Bronchial epithelial cell (primary cell): ENCODE results near the gene MYLK2. TPM values are rescaled to one million over a fixed set of nuclear protein-coding genes. Genes with fewer than 3 reads are reported as not detected.
"Not testable (repeated sequence)": the region's sequence is repeated elsewhere in the genome, so short reads cannot be mapped to it uniquely, and the experiment has no call there.

Source experiments
- DNase-seq: peaks from one replicate; pipeline ENCODE4 v3.0.0-alpha.2; 2010; ENCODE audit warnings: low read depth
- FAIRE-seq: peaks from 2 replicates; lab custom pipeline; 2011; peaks lifted over from hg19 to GRCh38; lab: Jason Lieb, UNC
- H3K27me3 ChIP-seq: 2 replicates; pipeline ENCODE4 v1.5.1; 2011; ENCODE audit warnings: low read length; ENCODE audit not compliant: control insufficient read depth, insufficient read depth
- H3K36me3 ChIP-seq: 2 replicates; pipeline ENCODE4 v1.5.1; 2011; ENCODE audit warnings: low read length; ENCODE audit not compliant: control insufficient read depth, insufficient read depth
- H3K4me3 ChIP-seq: 2 replicates; pipeline ENCODE4 v1.5.1; 2011; ENCODE audit warnings: mild to moderate bottlenecking, low read depth, low read length, control low read depth
- CTCF ChIP-seq: IDR thresholded peaks from 2 replicates; pipeline ENCODE4 v1.5.1; 2011; ENCODE audit warnings: mild to moderate bottlenecking, moderate library complexity, low read length, control low read depth, inconsistent platforms; ENCODE audit not compliant: insufficient read depth, severe bottlenecking
- total RNA-seq: library from RNA; depleted of rRNA; stranded (reverse); fragments of >200 nt; gene quantifications from 2 replicates; pipeline ENCODE4 v1.2.1, GENCODE V29; 2014

The MYLK2 gene
- total RNA-seq, 1 donor from 2014 or later = not detected

GRCh38 chr20:31823360-31824124 lies 4.4 kb downstream of the MYLK2 start:
- DNase-seq (no peak), FAIRE-seq (no peak)
- no peak overlapping the region for H3K4me3 ChIP-seq

GRCh38 chr20:31824125-31824485 lies 4.9 kb downstream of the MYLK2 start:
- H3K36me3 ChIP-seq = no peaks in the 10 kb centered on the region
- no peak overlapping the region for H3K4me3 ChIP-seq
- no peak for TF ChIP-seq CTCF
- H3K27me3 ChIP-seq = no peaks in the 10 kb centered on the region
- FAIRE-seq (no peak), DNase-seq (no peak)

More at GRCh38 chr20:31823360-31824124, 4.4 kb downstream of the MYLK2 start:
- Histone ChIP-seq H3K36me3 (no peaks in the 10 kb centered on the region), H3K27me3 (no peaks in the 10 kb centered on the region)
- TF ChIP-seq CTCF = no peak

GRCh38 chr20:31824554-31825313 lies 5.6 kb downstream of the MYLK2 start:
- H3K27me3 ChIP-seq = no peaks in the 10 kb centered on the region
- H3K4me3 ChIP-seq = no peak overlapping the region
- no peak for FAIRE-seq
- TF ChIP-seq CTCF = no peak
- DNase-seq = no peak
- H3K36me3 ChIP-seq = no peaks in the 10 kb centered on the region

GRCh38 chr20:31826074-31826473 lies 6.9 kb downstream of the MYLK2 start:
- H3K27me3 ChIP-seq = no peaks in the 10 kb centered on the region
- FAIRE-seq = no peak

GRCh38 chr20:31827059-31827458 lies 7.9 kb downstream of the MYLK2 start:
- no peaks in the 10 kb centered on the region for H3K36me3 ChIP-seq
- no peak for TF ChIP-seq CTCF
- DNase-seq = no peak
- FAIRE-seq = no peak
- no peaks in the 10 kb centered on the region for H3K27me3 ChIP-seq
- H3K4me3 ChIP-seq = no peak overlapping the region

More at GRCh38 chr20:31826074-31826473, 6.9 kb downstream of the MYLK2 start:
- DNase-seq = no peak
- TF ChIP-seq CTCF = no peak
- H3K36me3 ChIP-seq = no peaks in the 10 kb centered on the region
- H3K4me3 ChIP-seq = no peak overlapping the region

GRCh38 chr20:31828016-31828415 lies 8.9 kb downstream of the MYLK2 start:
- H3K4me3 ChIP-seq, H3K27me3 ChIP-seq, H3K36me3 ChIP-seq, FAIRE-seq, DNase-seq: not testable (repeated sequence)
